ENCODE data around the gene IL1RAPL1. TPM values are rescaled to one million over a fixed set of nuclear protein-coding genes. Genes with fewer than 3 reads are reported as not detected.

Gene IL1RAPL1
- total RNA-seq, 2 donors from 2014 or later: 1.2 to 3.0 TPM

DNA sequence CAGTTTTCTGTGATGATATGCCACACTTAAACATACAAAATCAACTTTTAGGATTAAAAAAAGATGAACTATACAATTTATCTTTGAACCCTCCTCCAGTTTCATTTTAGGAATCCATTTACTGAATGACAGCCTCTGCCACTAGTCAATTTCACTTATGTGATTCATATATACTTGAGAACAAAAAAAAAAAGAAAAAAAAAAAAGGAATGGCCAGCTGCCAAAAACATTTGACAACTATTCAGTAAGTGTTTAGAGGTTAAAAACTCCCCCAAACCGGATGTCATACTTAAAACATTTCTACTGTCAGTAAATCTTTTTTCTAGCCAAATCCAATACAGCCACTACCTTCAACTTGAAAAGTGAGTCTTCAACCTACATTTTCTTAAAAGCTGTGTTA, 1361.4 kb downstream of the IL1RAPL1 start:
- no peaks in the 10 kb centered on the region for H3K4me1 ChIP-seq
- H3K27me3 ChIP-seq: no peaks in the 10 kb centered on the region
- no peak overlapping the region for H3K27ac ChIP-seq
- no peaks in the 10 kb centered on the region for H3K9me3 ChIP-seq
- no peak for DNase-seq (ENCODE audit: low spot score)
- TF ChIP-seq, protein P1, sequence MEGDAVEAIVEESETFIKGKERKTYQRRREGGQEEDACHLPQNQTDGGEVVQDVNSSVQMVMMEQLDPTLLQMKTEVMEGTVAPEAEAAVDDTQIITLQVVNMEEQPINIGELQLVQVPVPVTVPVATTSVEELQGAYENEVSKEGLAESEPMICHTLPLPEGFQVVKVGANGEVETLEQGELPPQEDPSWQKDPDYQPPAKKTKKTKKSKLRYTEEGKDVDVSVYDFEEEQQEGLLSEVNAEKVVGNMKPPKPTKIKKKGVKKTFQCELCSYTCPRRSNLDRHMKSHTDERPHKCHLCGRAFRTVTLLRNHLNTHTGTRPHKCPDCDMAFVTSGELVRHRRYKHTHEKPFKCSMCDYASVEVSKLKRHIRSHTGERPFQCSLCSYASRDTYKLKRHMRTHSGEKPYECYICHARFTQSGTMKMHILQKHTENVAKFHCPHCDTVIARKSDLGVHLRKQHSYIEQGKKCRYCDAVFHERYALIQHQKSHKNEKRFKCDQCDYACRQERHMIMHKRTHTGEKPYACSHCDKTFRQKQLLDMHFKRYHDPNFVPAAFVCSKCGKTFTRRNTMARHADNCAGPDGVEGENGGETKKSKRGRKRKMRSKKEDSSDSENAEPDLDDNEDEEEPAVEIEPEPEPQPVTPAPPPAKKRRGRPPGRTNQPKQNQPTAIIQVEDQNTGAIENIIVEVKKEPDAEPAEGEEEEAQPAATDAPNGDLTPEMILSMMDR (IDR thresholded peaks at IDR 0.05): no peak
- no peaks in the 10 kb centered on the region for H3K36me3 ChIP-seq
- H3K4me3 ChIP-seq: no peak overlapping the region

DNA sequence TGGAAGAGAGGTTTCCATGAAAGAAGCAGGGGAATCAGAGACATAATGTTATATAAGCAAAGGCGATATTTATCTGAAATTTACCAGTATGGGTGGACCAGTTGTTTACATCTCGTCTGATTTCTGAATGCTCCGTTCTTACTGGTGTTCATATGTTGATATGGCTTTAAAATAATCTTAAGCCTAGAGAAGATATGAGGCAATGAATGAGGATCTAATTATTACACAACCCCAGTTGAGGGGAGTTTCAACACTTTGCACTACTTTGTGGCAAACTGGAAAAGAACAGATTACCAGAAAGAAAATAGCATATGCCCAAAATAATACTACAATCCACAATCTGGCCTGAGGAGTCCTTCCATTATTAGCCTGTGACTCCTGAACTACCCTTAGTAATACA, 1364.8 kb downstream of the IL1RAPL1 start:
- no peaks in the 10 kb centered on the region for H3K9me3 ChIP-seq

DNA sequence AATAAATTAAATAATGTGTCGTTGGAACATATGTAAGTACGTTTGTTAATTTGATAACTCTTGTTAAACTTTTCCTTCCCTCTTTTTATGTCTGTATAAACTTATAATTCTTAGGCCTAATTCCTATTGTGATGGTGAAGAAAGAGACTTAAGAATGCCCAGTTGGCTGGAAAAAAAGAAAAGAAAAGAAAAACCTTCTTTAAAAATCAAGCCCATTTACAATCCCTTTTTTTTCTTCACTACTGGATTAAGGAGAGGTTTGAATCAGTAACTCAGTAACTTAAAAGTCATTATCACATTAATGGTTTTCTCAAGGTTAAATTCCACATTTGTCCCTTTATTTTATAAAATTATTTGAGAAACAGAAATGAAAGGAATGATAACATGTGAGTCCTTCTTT, 1374.8 kb downstream of the IL1RAPL1 start:
- Histone ChIP-seq H3K4me3 (no peak overlapping the region), H3K9me3 (no peaks in the 10 kb centered on the region), H3K27ac (no peak overlapping the region), H3K27me3 (no peaks in the 10 kb centered on the region), H3K4me1 (no peaks in the 10 kb centered on the region), H3K36me3 (no peaks in the 10 kb centered on the region)
- DNase-seq (ENCODE audit: low spot score): no peak
- TF ChIP-seq, protein P1 (IDR thresholded peaks at IDR 0.05): no peak

More for the DNA sequence above, 1364.8 kb downstream of the IL1RAPL1 start:
- Histone ChIP-seq H3K4me1 (no peaks in the 10 kb centered on the region), H3K4me3 (no peak overlapping the region), H3K27ac (no peak overlapping the region), H3K36me3 (no peaks in the 10 kb centered on the region), H3K27me3 (no peaks in the 10 kb centered on the region)
- DNase-seq (ENCODE audit: low spot score): no peak
- TF ChIP-seq, protein P1 (IDR thresholded peaks at IDR 0.05): no peak

DNA sequence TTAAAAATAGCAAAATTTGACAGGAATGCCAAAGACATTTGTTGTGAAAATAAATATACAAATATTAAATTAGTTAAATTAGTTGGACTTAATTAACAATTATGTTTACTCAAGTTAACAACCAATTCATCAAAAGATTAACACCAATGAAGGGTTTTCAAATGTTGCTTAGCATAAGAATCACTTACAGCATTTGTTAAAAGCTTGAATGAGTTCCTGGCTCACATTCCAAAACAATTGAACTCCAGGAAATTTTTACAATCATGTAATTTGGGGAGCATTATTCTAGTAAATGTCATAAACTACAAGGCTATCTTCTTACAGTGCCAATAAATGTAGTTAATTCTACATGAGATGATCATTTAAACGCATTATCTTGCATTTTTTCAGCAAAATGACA, 1378.4 kb downstream of the IL1RAPL1 start:
- no peak overlapping the region for H3K4me3 ChIP-seq
- TF ChIP-seq, protein P1 (IDR thresholded peaks at IDR 0.05): no peak
- no peaks in the 10 kb centered on the region for H3K27me3 ChIP-seq
- no peaks in the 10 kb centered on the region for H3K36me3 ChIP-seq
- no peaks in the 10 kb centered on the region for H3K4me1 ChIP-seq
- no peaks in the 10 kb centered on the region for H3K9me3 ChIP-seq
- no peak overlapping the region for H3K27ac ChIP-seq
- no peak for DNase-seq (ENCODE audit: low spot score)

DNA sequence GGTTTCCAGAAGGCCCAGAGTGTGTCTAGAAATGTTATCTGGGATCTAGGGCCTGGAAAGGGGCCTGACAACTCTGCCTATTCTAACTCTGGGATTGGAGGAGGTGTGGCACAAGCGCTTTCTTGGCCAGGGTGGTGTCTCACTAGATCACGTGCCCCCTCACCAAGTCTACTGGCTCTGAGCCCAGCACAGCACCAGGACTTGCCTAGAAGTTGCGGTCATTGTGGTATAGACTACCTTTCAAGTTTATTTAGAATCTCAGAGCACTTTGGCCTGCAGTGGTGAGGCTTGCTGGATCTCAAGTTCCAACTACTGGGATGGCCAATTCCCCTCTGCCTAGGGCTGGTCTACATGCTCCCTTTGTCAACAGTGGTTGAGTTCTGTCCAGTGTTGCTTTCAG, 1404.8 kb downstream of the IL1RAPL1 start:
- no peak overlapping the region for H3K27ac ChIP-seq
- no peaks in the 10 kb centered on the region for H3K36me3 ChIP-seq
- H3K27me3 ChIP-seq: no peaks in the 10 kb centered on the region
- H3K4me1 ChIP-seq: no peaks in the 10 kb centered on the region
- H3K4me3 ChIP-seq: no peak overlapping the region
- no peaks in the 10 kb centered on the region for H3K9me3 ChIP-seq
- TF ChIP-seq, protein P1 (IDR thresholded peaks at IDR 0.05): no peak
- no peak for DNase-seq (ENCODE audit: low spot score)

DNA sequence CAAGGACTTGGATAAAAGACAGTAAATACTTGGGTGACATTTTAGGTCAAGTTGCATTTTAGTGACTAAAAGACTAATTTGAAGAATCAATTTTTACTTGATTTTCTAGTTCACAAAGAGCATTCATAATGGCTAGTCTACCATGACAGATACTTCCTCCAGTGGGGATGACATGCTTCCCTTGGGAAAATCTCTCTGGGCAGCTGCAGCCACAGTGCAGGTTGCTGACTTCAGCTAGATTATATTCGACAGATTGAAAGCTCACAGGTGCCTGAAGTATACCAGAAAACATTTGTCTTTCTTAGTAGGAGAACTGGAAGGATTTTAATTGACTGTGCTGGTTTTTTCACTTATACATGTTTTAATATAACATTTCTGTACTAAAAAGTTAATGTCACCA, 1418.6 kb downstream of the IL1RAPL1 start:
- Histone ChIP-seq H3K27ac (no peak overlapping the region), H3K27me3 (no peaks in the 10 kb centered on the region), H3K36me3 (no peaks in the 10 kb centered on the region), H3K4me3 (no peak overlapping the region), H3K9me3 (no peaks in the 10 kb centered on the region), H3K4me1 (no peaks in the 10 kb centered on the region)
- TF ChIP-seq, protein P1 (IDR thresholded peaks at IDR 0.05): no peak
- DNase-seq (ENCODE audit: low spot score): no peak
